Heart left ventricle (tissue), 16 donors: ENCODE measurements around the gene MTUS2. TPM values are rescaled to one million over a fixed set of nuclear protein-coding genes. Genes with fewer than 3 reads are reported as not detected.

Experiments
- ATAC-seq, 4 donors: fragments of 200-7000 bp; cut with Tn5 transposase; one replicate each; pipeline ENCODE4 v1.9.1; 2020 to 2022; ENCODE audit warnings: moderate library complexity in 4 of 4, mild to moderate bottlenecking in 3 of 4, moderate number of reproducible peaks in 1 of 4
- DNase-seq, 5 donors: peaks; one replicate each; pipeline ENCODE4 v3.0.0-alpha.2; 2020
- H3K27ac ChIP-seq, 12 donors: fragments of 200-600 bp; sonication (generic) in 4 of 12; one replicate each; pipeline versions ENCODE4 v1.5.0 to v1.8.0; 2016 to 2022; ENCODE audit warnings: mild to moderate bottlenecking in 2 of 12
- H3K27me3 ChIP-seq, 9 donors: fragments of 200-600 bp; sonication (generic) in 2 of 9; one replicate each; pipeline versions ENCODE4 v1.5.1 to v1.8.0; 2016 to 2022; ENCODE audit warnings: mild to moderate bottlenecking in 3 of 9
- H3K36me3 ChIP-seq, 9 donors: fragments of 200-600 bp; sonication (generic) in 2 of 9; one replicate each; pipeline versions ENCODE4 v1.5.0 to v1.8.0; 2018 to 2022; ENCODE audit warnings: mild to moderate bottlenecking in 2 of 9
- H3K4me1 ChIP-seq, 12 donors: fragments of 200-600 bp; sonication (generic) in 4 of 12; one replicate each; pipeline versions ENCODE4 v1.5.0 to v1.8.0; 2016 to 2022; ENCODE audit warnings: mild to moderate bottlenecking in 3 of 12
- H3K4me3 ChIP-seq, 12 donors: fragments of 200-600 bp; sonication (generic) in 4 of 12; one replicate each; pipeline versions ENCODE4 v1.5.0 to v1.8.0; 2017 to 2022; ENCODE audit warnings: mild to moderate bottlenecking in 9 of 12, moderate library complexity in 4 of 12
- H3K9me3 ChIP-seq, 12 donors: fragments of 200-600 bp; sonication (generic) in 4 of 12; one replicate each; pipeline versions ENCODE4 v1.5.0 to v1.8.0; 2016 to 2022; ENCODE audit warnings: mild to moderate bottlenecking in 1 of 12
- CTCF ChIP-seq, 12 donors: fragments of 200-600 bp; sonication (generic) in 4 of 12; IDR thresholded peaks; one replicate each; pipeline versions ENCODE4 v1.5.0 to v1.8.0; 2018 to 2022; ENCODE audit warnings: antibody characterized with exemption in 12 of 12, mild to moderate bottlenecking in 5 of 12
- POLR2A ChIP-seq, 2 donors: fragments of 450-650 bp; IDR thresholded peaks; one replicate each; pipeline ENCODE4 v1.6.1; 2017; ENCODE audit warnings: antibody characterized with exemption in 2 of 2, mild to moderate bottlenecking in 2 of 2, moderate library complexity in 2 of 2
- WGBS, 4 donors: extraction: QIAGEN DNeasy Blood & Tissue Kit in 2 of 4; methylation state at CpG; one replicate each; pipeline versions ENCODE4 v1.1.5 to v1.1.7; 2013 to 2018; 5-methylcytosine and 5-hydroxymethylcytosine counted together
- intact Hi-C, 10 donors: fragments of 100-400 bp; cut with DNase I; formaldehyde crosslinking; loops; one replicate each; pipeline versions ENCODE4 v1.11.1 to v1.14.2; 2022
- polyA plus RNA-seq, 2 donors: library from polyadenylated mRNA; stranded (reverse); fragments of 200-250 nt; gene quantifications; one replicate each; pipeline ENCODE4 v1.2.3, GENCODE V29; 2013
- total RNA-seq, 9 donors: library from RNA; depleted of rRNA in 2 of 9; stranded (reverse); fragments of >200 nt in 2 of 9; fragmentation: NEBNext Ultra II Directional in 3 of 9; extraction: Animal tissue kit (Norgen Biotek cat#: 25700) in 3 of 9; gene quantifications; one replicate each; pipeline versions ENCODE4 v1.1.0 to v1.2.4, GENCODE V29; 2016 to 2023
- donor health status: ischemic (EF 13 %, LVEDD 7.1; RV severe dilation, severe dysfunction).
- donor health status: healthy with polysubstance abuse.
- donor health status: DM: no; HTN: yes; CAD: no.
- donor health status: DM: no; HTN: no; CAD: no.
- donor health status: ischemic (EF 25% LVEDD 6.9; RV normal size, moderate dysfunction).
- donor health status: ischemic (EF 25% LVEDD 5.7; RV mildly dilated, moderate dysfunction).
- donor health status: healthy.
- donor health status: DM: yes; HTN: yes; CAD: no.
- donor health status: ischemic (EF 35%, LVEDD 5.7; RV mildly dilated, moderate dysfunction).
- donor health status: nonischemic (EF 11% LVEDD 7.7; RV severe dilation, severe dysfunction).
- donor health status: DM: yes; HTN: yes; CAD: no.
- donor health status: PGD.
- donor health status: ischemic (EF 29% LVEDD 5.4; RV normal size, mild dysfunction).
- donor health status: nonischemic (EF 23%, LVEDD 6.1; RV moderate dilation, normal function).

MTUS2 gene
- total and polyA plus RNA-seq, 11 donors: 28.7 to 174 (median 67.9) TPM

- no peaks in the 10 kb centered on the region for H3K27me3 ChIP-seq
- H3K27ac ChIP-seq: no peak overlapping the region
- TF ChIP-seq POLR2A (IDR thresholded peaks at IDR 0.05): no peak
- H3K4me1 ChIP-seq: peaks cover 0 to 7% (median 1%) of the 10 kb centered on the region in 12 donors
- H3K4me3 ChIP-seq: no peak overlapping the region
- DNase-seq (no peak), ATAC-seq (no peak)
- H3K36me3 ChIP-seq: no peaks in the 10 kb centered on the region
- WGBS, 4 donors: 76 to 87% (median 81%) methylated on average over 3 of the region's 3 CpGs
- intact Hi-C loops: no loop called here
- no peaks in the 10 kb centered on the region for H3K9me3 ChIP-seq
Measured at GRCh38 chr13:29175250-29175873, 355.2 kb downstream of the MTUS2 start.

- H3K9me3 ChIP-seq: peaks cover 0 to 17% (median 5%) of the 10 kb centered on the region in 12 donors
- TF ChIP-seq POLR2A (IDR thresholded peaks at IDR 0.05) (no peak), CTCF (IDR thresholded peaks at IDR 0.05) (no peak)
- ATAC-seq (no peak), DNase-seq (no peak)
- WGBS, 4 donors: 50 to 100% (median 99%) methylated on average over 1 of the region's 1 CpG
- no peaks in the 10 kb centered on the region for H3K4me1 ChIP-seq
- H3K36me3 ChIP-seq: no peaks in the 10 kb centered on the region
- no peak overlapping the region for H3K4me3 ChIP-seq
- no peaks in the 10 kb centered on the region for H3K27me3 ChIP-seq
- intact Hi-C loops: no loop called here
- no peak overlapping the region for H3K27ac ChIP-seq
Measured at GRCh38 chr13:29180055-29180454, 359.9 kb downstream of the MTUS2 start.

- Histone ChIP-seq H3K36me3 (no peaks in the 10 kb centered on the region), H3K9me3 (peaks cover 0 to 36% (median 8%) of the 10 kb centered on the region in 12 donors), H3K4me3 (no peak overlapping the region), H3K27ac (no peak overlapping the region), H3K4me1 (no peaks in the 10 kb centered on the region), H3K27me3 (no peaks in the 10 kb centered on the region)
- intact Hi-C loops: no loop called here
- TF ChIP-seq POLR2A (IDR thresholded peaks at IDR 0.05) (no peak), CTCF (IDR thresholded peaks at IDR 0.05) (no peak)
- ATAC-seq (no peak), DNase-seq (no peak)
- WGBS, 4 donors: 90 to 98% (median 96%) methylated on average over 2 of the region's 2 CpGs
Measured at GRCh38 chr13:29182216-29182615, 362.1 kb downstream of the MTUS2 start.

GRCh38 chr13:29185926-29186325 is 365.8 kb downstream of the MTUS2 start:
- WGBS, 4 donors: 53 to 64% (median 61%) methylated on average over 2 of the region's 2 CpGs
- Histone ChIP-seq H3K4me1 (no peaks in the 10 kb centered on the region), H3K4me3 (no peak overlapping the region), H3K27ac (no peak overlapping the region), H3K9me3 (peaks cover 0 to 36% (median 8%) of the 10 kb centered on the region in 12 donors), H3K27me3 (no peaks in the 10 kb centered on the region), H3K36me3 (no peaks in the 10 kb centered on the region)
- no peak for TF ChIP-seq POLR2A (IDR thresholded peaks at IDR 0.05)
- TF ChIP-seq CTCF (IDR thresholded peaks at IDR 0.05): no peak
- intact Hi-C loops: no loop called here
- DNase-seq (no peak), ATAC-seq (no peak)

- no peak overlapping the region for H3K4me3 ChIP-seq
- no peaks in the 10 kb centered on the region for H3K36me3 ChIP-seq
- H3K27ac ChIP-seq: no peak overlapping the region
- WGBS, 4 donors: 76 to 88% (median 81%) methylated on average over 1 of the region's 1 CpG
- no peaks in the 10 kb centered on the region for H3K27me3 ChIP-seq
- ATAC-seq: no peak
- TF ChIP-seq POLR2A (IDR thresholded peaks at IDR 0.05) (no peak), CTCF (IDR thresholded peaks at IDR 0.05) (no peak)
- no peak for DNase-seq
- intact Hi-C loops: no loop called here
- H3K9me3 ChIP-seq: peaks cover 0 to 36% (median 8%) of the 10 kb centered on the region in 12 donors
- H3K4me1 ChIP-seq: no peaks in the 10 kb centered on the region
Measured at GRCh38 chr13:29187584-29187983, 367.4 kb downstream of the MTUS2 start.
